HepG2 (cell line): ENCODE data around the gene VGLL4. TPM values are rescaled to one million over a fixed set of nuclear protein-coding genes. Genes with fewer than 3 reads are reported as not detected.

Experiments
- CENPT ChIP-seq: sonication (generic); formaldehyde crosslinking; IDR thresholded peaks from 2 replicates; pipeline ENCODE4 v1.8.0; 2022; ENCODE audit warnings: low read depth, mild to moderate bottlenecking, moderate library complexity, missing genetic modification reagents
- DZIP1 ChIP-seq: sonication (generic); formaldehyde crosslinking; IDR thresholded peaks from 2 replicates; pipeline ENCODE4 v1.5.0; 2020; ENCODE audit warnings: mild to moderate bottlenecking, missing genetic modification reagents
- FOXP1 ChIP-seq, 2 experiments: fragments of 450-650 bp in 1 of 2; IDR thresholded peaks; 2 replicates each; pipeline ENCODE4 v1.6.1; 2017 to 2018; ENCODE audit warnings: antibody characterized with exemption in 1 of 2
- GLI4 ChIP-seq: sonication (generic); formaldehyde crosslinking; IDR thresholded peaks from 2 replicates; pipeline ENCODE4 v1.5.1; 2020; ENCODE audit warnings: missing genetic modification reagents, mild to moderate bottlenecking, moderate library complexity, borderline replicate concordance
- HMGXB3 ChIP-seq: sonication (generic); formaldehyde crosslinking; IDR thresholded peaks from 2 replicates; pipeline ENCODE4 v1.4.0; 2020; ENCODE audit warnings: missing genetic modification reagents, borderline replicate concordance
- ZNF136 ChIP-seq: sonication (generic); formaldehyde crosslinking; IDR thresholded peaks from 2 replicates; pipeline ENCODE4 v1.8.1; 2022; ENCODE audit warnings: low read depth, mild to moderate bottlenecking, moderate library complexity, missing genetic modification reagents
- ZNF281 ChIP-seq: sonication (generic); formaldehyde crosslinking; IDR thresholded peaks from 2 replicates; pipeline ENCODE4 v1.4.0; 2020; ENCODE audit warnings: missing genetic modification reagents, borderline replicate concordance
- ZNF292 ChIP-seq: sonication (generic); formaldehyde crosslinking; IDR thresholded peaks from 2 replicates; pipeline ENCODE4 v1.8.1; 2022; ENCODE audit warnings: mild to moderate bottlenecking, low read depth, missing genetic modification reagents, borderline replicate concordance
- ZNF512B ChIP-seq: sonication (generic); formaldehyde crosslinking; IDR thresholded peaks from 2 replicates; pipeline ENCODE4 v1.5.1; 2020; ENCODE audit warnings: missing genetic modification reagents, mild to moderate bottlenecking, borderline replicate concordance
- ZNF629 ChIP-seq: sonication (generic); formaldehyde crosslinking; conservative IDR thresholded peaks from 2 replicates; pipeline ENCODE4 v1.5.0; 2020; ENCODE audit warnings: missing genetic modification reagents
- polyA plus RNA-seq, 8 experiments: library from polyadenylated mRNA; depleted of rRNA in 3 of 8; stranded (reverse) in 7 of 8; unstranded in 1 of 8; fragments of >200 nt; fragmentation: Illumina TruSeq in 4 of 8; extraction: Trizol in 4 of 8; gene quantifications; 2 replicates each; pipeline versions ENCODE4 v1.2.1 to v1.2.3, GENCODE V29; 2011 to 2016; ENCODE audit warnings: low read depth in 4 of 8, missing spikeins in 1 of 8, mixed read lengths in 1 of 8; ENCODE audit not compliant: insufficient read depth in 1 of 8
- total RNA-seq, 5 experiments: library from RNA; depleted of rRNA; stranded (reverse); fragments of >200 nt; fragmentation: Illumina TruSeq; extraction: Trizol; gene quantifications; 2 replicates each; pipeline ENCODE4 v1.2.3, GENCODE V29; 2016; ENCODE audit warnings: low read depth in 1 of 5
- TF ChIP-seq, protein P1 (sequence below): sonication (generic); formaldehyde crosslinking; IDR thresholded peaks from 2 replicates; pipeline ENCODE4 v1.4.0; 2020; ENCODE audit warnings: mild to moderate bottlenecking, missing genetic modification reagents

VGLL4 gene
- total and polyA plus RNA-seq, 2 of the 13 experiments (the other 11 are each of a cell fraction or from before 2014, with no cell fraction given): 23.2 to 39.0 TPM

GRCh38 chr3:11536132-11536935 is 107.4 kb downstream of the VGLL4 start (continued):
- TF ChIP-seq HMGXB3 (peak; percentile 52; the same call in 1 of the 2 replicates), FOXP1 (IDR thresholded peaks at IDR 0.05) (no peak), FOXP1 (CRISPR knock-in tag; IDR thresholded peaks at IDR 0.05) (peak; percentile 37; the same call in 1 of the 2 replicates), ZNF512B (CRISPR knock-in tag) (no peak), ZNF281 (CRISPR knock-in tag) (no peak), CENPT (no peak), ZNF136 (0 out of 2 replicates have a peak, but pooled peaks have one; percentile 42), ZNF629 (CRISPR knock-in tag) (peak; percentile 50; the same call in 1 of the 2 replicates), DZIP1 (CRISPR knock-in tag) (no peak), GLI4 (CRISPR knock-in tag) (0 out of 2 replicates have a peak, but pooled peaks have one; percentile 43), ZNF292 (CRISPR knock-in tag) (0 out of 2 replicates have a peak, but pooled peaks have one; percentile 35)
- TF ChIP-seq, protein P1, sequence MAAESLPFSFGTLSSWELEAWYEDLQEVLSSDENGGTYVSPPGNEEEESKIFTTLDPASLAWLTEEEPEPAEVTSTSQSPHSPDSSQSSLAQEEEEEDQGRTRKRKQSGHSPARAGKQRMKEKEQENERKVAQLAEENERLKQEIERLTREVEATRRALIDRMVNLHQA (CRISPR knock-in tag): no peak
